GM12878 (cell line): ENCODE measurements around the gene ARHGAP26. TPM values are rescaled to one million over a fixed set of nuclear protein-coding genes. Genes with fewer than 3 reads are reported as not detected.

Experiments
- CBX5 ChIP-seq: sonication (generic); IDR thresholded peaks from 2 replicates; pipeline ENCODE4 v1.6.1; 2016; ENCODE audit warnings: low read depth, moderate library complexity, mild to moderate bottlenecking, inconsistent platforms
- CHD2 ChIP-seq: IDR thresholded peaks from 2 replicates; pipeline ENCODE4 v1.6.1; 2011; ENCODE audit warnings: low read depth, low read length, improper control_type of control experiment, borderline replicate concordance
- EP300 ChIP-seq, 2 experiments: fragments of 150-350 bp in 1 of 2; IDR thresholded peaks; 2 replicates each; pipeline ENCODE4 v1.6.1; 2011 to 2012; ENCODE audit warnings: low read depth in 2 of 2, low read length in 2 of 2, borderline replicate concordance in 1 of 2, improper control_type of control experiment in 1 of 2, inconsistent platforms in 1 of 2; ENCODE audit not compliant: control insufficient read depth in 1 of 2
- HDAC6 ChIP-seq: fragments of 200-600 bp; sonication (generic); IDR thresholded peaks from one replicate; pipeline ENCODE4 v1.8.0; 2017; ENCODE audit warnings: antibody characterized with exemption; ENCODE audit not compliant: unreplicated experiment
- IRF3 ChIP-seq: fragments of 450-650 bp; IDR thresholded peaks from 2 replicates; pipeline ENCODE4 v1.6.1; 2014; ENCODE audit warnings: mild to moderate bottlenecking
- IRF4 ChIP-seq: IDR thresholded peaks from 2 replicates; pipeline ENCODE4 v1.6.1; 2011; ENCODE audit warnings: low read depth, low read length
- LARP7 ChIP-seq: fragments of 450-650 bp; IDR thresholded peaks from 2 replicates; pipeline ENCODE4 v1.6.1; 2017; ENCODE audit warnings: mild to moderate bottlenecking
- MEF2A ChIP-seq: IDR thresholded peaks from 2 replicates; pipeline ENCODE4 v1.6.1; 2011; ENCODE audit warnings: low read depth, mild to moderate bottlenecking, low read length, moderate library complexity; ENCODE audit not compliant: insufficient read depth
- POLR2AphosphoS2 ChIP-seq: IDR thresholded peaks from 2 replicates; pipeline ENCODE4 v1.6.1; 2011; ENCODE audit warnings: low read depth, mild to moderate bottlenecking, low read length, improper control_type of control experiment, moderate library complexity
- RBBP5 ChIP-seq: fragments of 200-600 bp; sonication (generic); conservative IDR thresholded peaks from 2 replicates; pipeline ENCODE4 v1.6.1; 2016
- SMAD1 ChIP-seq: fragments of 450-650 bp; IDR thresholded peaks from 2 replicates; pipeline ENCODE4 v1.6.1; 2018; ENCODE audit warnings: mild to moderate bottlenecking, low read depth; ENCODE audit not compliant: partially characterized antibody
- SMARCA5 ChIP-seq: fragments of 450-650 bp; IDR thresholded peaks from 2 replicates; pipeline ENCODE4 v1.6.1; 2017; ENCODE audit warnings: mild to moderate bottlenecking
- TAF1 ChIP-seq: IDR thresholded peaks from 2 replicates; pipeline ENCODE4 v1.6.1; 2011; ENCODE audit warnings: mild to moderate bottlenecking, low read depth, low read length, borderline replicate concordance
- TCF12 ChIP-seq: IDR thresholded peaks from 2 replicates; pipeline ENCODE4 v1.6.1; 2011; ENCODE audit warnings: low read depth, mild to moderate bottlenecking, low read length
- polyA plus RNA-seq, 11 experiments: library from polyadenylated mRNA; depleted of rRNA in 4 of 11; unstranded in 6 of 11; stranded (reverse) in 5 of 11; fragments of >200 nt; fragmentation: Nextera tagmentation in 4 of 11; fragmentation: Illumina TruSeq in 1 of 11; extraction: Ambion mirVana in 4 of 11; extraction: Trizol in 1 of 11; gene quantifications; 1 replicate in 1 of 11; 2 replicates in 10 of 11; pipeline versions ENCODE4 v1.2.1 to v1.2.3, GENCODE V29; 2011 to 2016; ENCODE audit warnings: inconsistent platforms in 2 of 11, missing spikeins in 2 of 11, low read depth in 1 of 11
- total RNA-seq, 4 experiments: library from RNA; depleted of rRNA in 3 of 4; stranded (reverse); fragments of >200 nt in 3 of 4; fragmentation: Illumina TruSeq in 1 of 4; extraction: Trizol in 1 of 4; gene quantifications; 2 replicates each; pipeline versions ENCODE4 v1.2.1 to v1.2.3, GENCODE V29; 2013 to 2021
- TF ChIP-seq, protein P1 (sequence below): fragments of 450-650 bp; IDR thresholded peaks from 2 replicates; pipeline ENCODE4 v1.6.1; 2017; ENCODE audit warnings: mild to moderate bottlenecking, moderate library complexity
- TF ChIP-seq, protein P2 (sequence below): IDR thresholded peaks from 2 replicates; pipeline ENCODE4 v1.6.1; 2012; ENCODE audit warnings: mild to moderate bottlenecking, low read depth, low read length
- TF ChIP-seq, protein P3 (sequence below): fragments of 450-650 bp; IDR thresholded peaks from 2 replicates; pipeline ENCODE4 v1.6.1; 2018; ENCODE audit warnings: mild to moderate bottlenecking, low read depth, moderate library complexity; ENCODE audit not compliant: partially characterized antibody

The ARHGAP26 gene
- total and polyA plus RNA-seq, 10 of the 15 experiments (the other 5 are each of a cell fraction or from before 2014, with no cell fraction given), result 9.4 to 41.5 (median 19.3) TPM

DNA sequence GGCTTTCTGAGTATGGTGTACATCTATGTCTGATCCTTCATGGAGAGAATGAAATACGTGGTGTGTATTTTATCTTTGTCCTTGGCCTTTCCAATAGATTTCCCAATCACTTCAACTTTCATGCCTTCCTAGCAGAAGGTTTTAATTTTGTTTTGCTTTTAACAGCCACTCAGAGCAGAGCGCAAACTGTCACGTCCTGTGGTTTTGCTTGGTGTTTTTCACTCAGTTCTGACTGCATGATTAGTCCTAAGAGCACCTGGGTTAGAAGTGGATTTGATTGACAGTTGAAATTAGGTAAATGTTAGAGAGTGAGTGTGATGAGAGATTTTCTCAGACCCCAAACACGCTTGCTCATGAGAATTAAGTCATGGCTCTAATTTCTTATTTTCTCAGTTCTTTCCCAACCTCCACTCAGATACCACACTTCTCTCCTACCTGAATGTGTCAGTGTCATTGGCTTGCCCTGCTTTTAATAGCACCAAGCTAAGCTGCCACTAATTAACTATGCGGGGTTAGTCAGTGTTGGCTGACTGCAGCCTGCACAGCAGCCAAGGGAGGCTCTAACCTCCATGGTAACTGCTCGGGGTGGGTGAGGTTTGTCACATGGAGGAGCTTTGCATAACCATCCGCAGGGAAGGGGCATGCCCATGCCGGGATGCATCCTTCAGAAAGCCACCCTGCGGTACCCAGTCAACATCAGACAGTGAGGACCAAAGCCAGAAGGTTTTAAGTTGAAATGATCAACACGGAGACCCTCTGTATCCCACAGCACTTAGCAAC lies 459.9 kb downstream of the ARHGAP26 start (continued):
- TF ChIP-seq SMAD1, result peak; percentile 69
- TF ChIP-seq TAF1, result no peak; the same call in 1 of the 2 replicates
- TF ChIP-seq, protein P1, sequence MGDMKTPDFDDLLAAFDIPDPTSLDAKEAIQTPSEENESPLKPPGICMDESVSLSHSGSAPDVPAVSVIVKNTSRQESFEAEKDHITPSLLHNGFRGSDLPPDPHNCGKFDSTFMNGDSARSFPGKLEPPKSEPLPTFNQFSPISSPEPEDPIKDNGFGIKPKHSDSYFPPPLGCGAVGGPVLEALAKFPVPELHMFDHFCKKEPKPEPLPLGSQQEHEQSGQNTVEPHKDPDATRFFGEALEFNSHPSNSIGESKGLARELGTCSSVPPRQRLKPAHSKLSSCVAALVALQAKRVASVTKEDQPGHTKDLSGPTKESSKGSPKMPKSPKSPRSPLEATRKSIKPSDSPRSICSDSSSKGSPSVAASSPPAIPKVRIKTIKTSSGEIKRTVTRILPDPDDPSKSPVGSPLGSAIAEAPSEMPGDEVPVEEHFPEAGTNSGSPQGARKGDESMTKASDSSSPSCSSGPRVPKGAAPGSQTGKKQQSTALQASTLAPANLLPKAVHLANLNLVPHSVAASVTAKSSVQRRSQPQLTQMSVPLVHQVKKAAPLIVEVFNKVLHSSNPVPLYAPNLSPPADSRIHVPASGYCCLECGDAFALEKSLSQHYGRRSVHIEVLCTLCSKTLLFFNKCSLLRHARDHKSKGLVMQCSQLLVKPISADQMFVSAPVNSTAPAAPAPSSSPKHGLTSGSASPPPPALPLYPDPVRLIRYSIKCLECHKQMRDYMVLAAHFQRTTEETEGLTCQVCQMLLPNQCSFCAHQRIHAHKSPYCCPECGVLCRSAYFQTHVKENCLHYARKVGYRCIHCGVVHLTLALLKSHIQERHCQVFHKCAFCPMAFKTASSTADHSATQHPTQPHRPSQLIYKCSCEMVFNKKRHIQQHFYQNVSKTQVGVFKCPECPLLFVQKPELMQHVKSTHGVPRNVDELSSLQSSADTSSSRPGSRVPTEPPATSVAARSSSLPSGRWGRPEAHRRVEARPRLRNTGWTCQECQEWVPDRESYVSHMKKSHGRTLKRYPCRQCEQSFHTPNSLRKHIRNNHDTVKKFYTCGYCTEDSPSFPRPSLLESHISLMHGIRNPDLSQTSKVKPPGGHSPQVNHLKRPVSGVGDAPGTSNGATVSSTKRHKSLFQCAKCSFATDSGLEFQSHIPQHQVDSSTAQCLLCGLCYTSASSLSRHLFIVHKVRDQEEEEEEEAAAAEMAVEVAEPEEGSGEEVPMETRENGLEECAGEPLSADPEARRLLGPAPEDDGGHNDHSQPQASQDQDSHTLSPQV, result peak; percentile 89
- no peak for TF ChIP-seq IRF3
- TF ChIP-seq, protein P2, sequence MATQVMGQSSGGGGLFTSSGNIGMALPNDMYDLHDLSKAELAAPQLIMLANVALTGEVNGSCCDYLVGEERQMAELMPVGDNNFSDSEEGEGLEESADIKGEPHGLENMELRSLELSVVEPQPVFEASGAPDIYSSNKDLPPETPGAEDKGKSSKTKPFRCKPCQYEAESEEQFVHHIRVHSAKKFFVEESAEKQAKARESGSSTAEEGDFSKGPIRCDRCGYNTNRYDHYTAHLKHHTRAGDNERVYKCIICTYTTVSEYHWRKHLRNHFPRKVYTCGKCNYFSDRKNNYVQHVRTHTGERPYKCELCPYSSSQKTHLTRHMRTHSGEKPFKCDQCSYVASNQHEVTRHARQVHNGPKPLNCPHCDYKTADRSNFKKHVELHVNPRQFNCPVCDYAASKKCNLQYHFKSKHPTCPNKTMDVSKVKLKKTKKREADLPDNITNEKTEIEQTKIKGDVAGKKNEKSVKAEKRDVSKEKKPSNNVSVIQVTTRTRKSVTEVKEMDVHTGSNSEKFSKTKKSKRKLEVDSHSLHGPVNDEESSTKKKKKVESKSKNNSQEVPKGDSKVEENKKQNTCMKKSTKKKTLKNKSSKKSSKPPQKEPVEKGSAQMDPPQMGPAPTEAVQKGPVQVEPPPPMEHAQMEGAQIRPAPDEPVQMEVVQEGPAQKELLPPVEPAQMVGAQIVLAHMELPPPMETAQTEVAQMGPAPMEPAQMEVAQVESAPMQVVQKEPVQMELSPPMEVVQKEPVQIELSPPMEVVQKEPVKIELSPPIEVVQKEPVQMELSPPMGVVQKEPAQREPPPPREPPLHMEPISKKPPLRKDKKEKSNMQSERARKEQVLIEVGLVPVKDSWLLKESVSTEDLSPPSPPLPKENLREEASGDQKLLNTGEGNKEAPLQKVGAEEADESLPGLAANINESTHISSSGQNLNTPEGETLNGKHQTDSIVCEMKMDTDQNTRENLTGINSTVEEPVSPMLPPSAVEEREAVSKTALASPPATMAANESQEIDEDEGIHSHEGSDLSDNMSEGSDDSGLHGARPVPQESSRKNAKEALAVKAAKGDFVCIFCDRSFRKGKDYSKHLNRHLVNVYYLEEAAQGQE, result no peak
- TF ChIP-seq, protein P3, sequence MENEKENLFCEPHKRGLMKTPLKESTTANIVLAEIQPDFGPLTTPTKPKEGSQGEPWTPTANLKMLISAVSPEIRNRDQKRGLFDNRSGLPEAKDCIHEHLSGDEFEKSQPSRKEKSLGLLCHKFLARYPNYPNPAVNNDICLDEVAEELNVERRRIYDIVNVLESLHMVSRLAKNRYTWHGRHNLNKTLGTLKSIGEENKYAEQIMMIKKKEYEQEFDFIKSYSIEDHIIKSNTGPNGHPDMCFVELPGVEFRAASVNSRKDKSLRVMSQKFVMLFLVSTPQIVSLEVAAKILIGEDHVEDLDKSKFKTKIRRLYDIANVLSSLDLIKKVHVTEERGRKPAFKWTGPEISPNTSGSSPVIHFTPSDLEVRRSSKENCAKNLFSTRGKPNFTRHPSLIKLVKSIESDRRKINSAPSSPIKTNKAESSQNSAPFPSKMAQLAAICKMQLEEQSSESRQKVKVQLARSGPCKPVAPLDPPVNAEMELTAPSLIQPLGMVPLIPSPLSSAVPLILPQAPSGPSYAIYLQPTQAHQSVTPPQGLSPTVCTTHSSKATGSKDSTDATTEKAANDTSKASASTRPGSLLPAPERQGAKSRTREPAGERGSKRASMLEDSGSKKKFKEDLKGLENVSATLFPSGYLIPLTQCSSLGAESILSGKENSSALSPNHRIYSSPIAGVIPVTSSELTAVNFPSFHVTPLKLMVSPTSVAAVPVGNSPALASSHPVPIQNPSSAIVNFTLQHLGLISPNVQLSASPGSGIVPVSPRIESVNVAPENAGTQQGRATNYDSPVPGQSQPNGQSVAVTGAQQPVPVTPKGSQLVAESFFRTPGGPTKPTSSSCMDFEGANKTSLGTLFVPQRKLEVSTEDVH, result peak; percentile 27
- TF ChIP-seq HDAC6, result no peak
- TF ChIP-seq CHD2, result peak; percentile 77; the same call in 1 of the 2 replicates
- 0 out of 2 replicates have a peak, but pooled peaks have one; percentile 59 for TF ChIP-seq POLR2AphosphoS2
- TF ChIP-seq EP300 (IDR thresholded peaks at IDR 0.05; ENCODE audit: borderline replicate concordance in 1 of 2, control insufficient read depth in 1 of 2, low read depth in 2 of 2, low read length in 2 of 2), result peak; percentile 74 to 88; a peak in 2 of 4 replicates
- no peak for TF ChIP-seq CBX5
- peak; percentile 63; the same call in 1 of the 2 replicates for TF ChIP-seq LARP7
- peak; percentile 84 for TF ChIP-seq SMARCA5
- peak; percentile 53 for TF ChIP-seq MEF2A
- no peak; the same call in 1 of the 2 replicates for TF ChIP-seq RBBP5
- peak; percentile 82 for TF ChIP-seq TCF12
- TF ChIP-seq IRF4, result peak; percentile 16
